HepG2 (cell line): ENCODE results near the gene UBR3. TPM values are rescaled to one million over a fixed set of nuclear protein-coding genes. Genes with fewer than 3 reads are reported as not detected.

ENCODE experiments used
- ATAC-seq: fragments of 200-7000 bp; cut with Tn5 transposase; 3 replicates; pipeline ENCODE4 v1.9.1; 2020; ENCODE audit warnings: mild to moderate bottlenecking, moderate library complexity
- BruUV-seq: library from RNA; stranded (reverse); fragments of 400-500 nt; replicated peaks from 2 replicates; lab custom pipeline; 2021; lab: Mats Ljungman, UMichigan
- CTCF ChIA-PET: fragments of 300-600 bp; formaldehyde crosslinking; extraction: SDS; loops from one replicate; lab custom pipeline; 2021; ENCODE audit warnings: low total read pairs, inconsistent platforms, low intra/inter-chr PET ratio; lab: Yijun Ruan, JAX
- POLR2A ChIA-PET: fragments of 350-600 bp; sonication (Branson Sonifier 250); formaldehyde crosslinking; loops from one replicate; lab custom pipeline; 2020; ENCODE audit warnings: antibody characterized with exemption, inconsistent platforms; lab: Yijun Ruan, JAX
- DNase-seq: peaks from one replicate; pipeline ENCODE4 v3.0.0-alpha.2; 2015; ENCODE audit warnings: low spot score
- FAIRE-seq: peaks from 3 replicates; lab custom pipeline; 2011; peaks lifted over from hg19 to GRCh38; lab: Jason Lieb, UNC
- H2AFZ ChIP-seq: one replicate; pipeline ENCODE4 v1.6.1; 2011; ENCODE audit warnings: low read length, inconsistent platforms
- H3K27ac ChIP-seq: fragments of 300-600 bp; 3 replicates; pipeline ENCODE4 v1.8.0; 2011; ENCODE audit warnings: mixed run types, mild to moderate bottlenecking, mixed read lengths, low read length, inconsistent platforms; ENCODE audit not compliant: insufficient read depth; ENCODE audit errors: extremely low read length
- H3K27me3 ChIP-seq, 2 experiments: fragments of 200-600 bp in 1 of 2; 2 replicates in 1 of 2; 3 replicates in 1 of 2; pipeline versions ENCODE4 v1.6.0 to v1.8.0; 2011; ENCODE audit warnings: low read length in 2 of 2, mild to moderate bottlenecking in 2 of 2, moderate library complexity in 2 of 2, inconsistent platforms in 1 of 2; ENCODE audit not compliant: insufficient read depth in 2 of 2, control insufficient read depth in 1 of 2
- H3K36me3 ChIP-seq, 2 experiments: fragments of 200-600 bp in 1 of 2; replicated peaks in 1 of 2; 2 replicates in 1 of 2; 3 replicates in 1 of 2; pipeline versions ENCODE4 v1.5.1 to v1.8.0; 2011; ENCODE audit warnings: low read length in 2 of 2, inconsistent platforms in 1 of 2; ENCODE audit not compliant: insufficient read depth in 2 of 2, control insufficient read depth in 1 of 2
- H3K4me1 ChIP-seq: 2 replicates; pipeline ENCODE4 v1.5.1; 2012; ENCODE audit warnings: low read length, inconsistent platforms; ENCODE audit not compliant: insufficient read depth
- H3K4me2 ChIP-seq: 2 replicates; pipeline ENCODE4 v1.6.0; 2011; ENCODE audit warnings: low read depth, low read length, inconsistent platforms
- H3K4me3 ChIP-seq, 3 experiments: fragments of 200-600 bp in 1 of 3; sonication (generic), shearing (Covaris generic) in 1 of 3; replicated peaks in 1 of 3; 2 replicates each; pipeline ENCODE4 v1.5.1; 2011 to 2016; ENCODE audit warnings: low read length in 3 of 3, inconsistent platforms in 2 of 3, low read depth in 2 of 3, mild to moderate bottlenecking in 2 of 3, control low read depth in 1 of 3, mixed read lengths in 1 of 3; ENCODE audit not compliant: insufficient read depth in 1 of 3
- H3K79me2 ChIP-seq: one replicate; pipeline ENCODE4 v1.6.1; 2011; ENCODE audit warnings: low read length, inconsistent platforms; ENCODE audit not compliant: insufficient read depth
- H3K9ac ChIP-seq: 2 replicates; pipeline ENCODE4 v1.6.0; 2011; ENCODE audit warnings: mild to moderate bottlenecking, low read depth, low read length, inconsistent platforms; ENCODE audit not compliant: insufficient read depth
- H3K9me3 ChIP-seq: 2 replicates; pipeline ENCODE4 v1.5.1; 2012; ENCODE audit warnings: mild to moderate bottlenecking, low read length
- H4K20me1 ChIP-seq: 2 replicates; pipeline ENCODE4 v1.6.0; 2011; ENCODE audit warnings: inconsistent platforms, mild to moderate bottlenecking, low read length, moderate library complexity; ENCODE audit not compliant: insufficient read depth
- BORCS8-MEF2B ChIP-seq: sonication (generic); formaldehyde crosslinking; IDR thresholded peaks from 2 replicates; pipeline ENCODE4 v1.8.0; 2022; ENCODE audit warnings: mild to moderate bottlenecking, missing genetic modification reagents
- ELF4 ChIP-seq: sonication (generic); formaldehyde crosslinking; IDR thresholded peaks from 2 replicates; pipeline ENCODE4 v1.5.0; 2020; ENCODE audit warnings: missing genetic modification reagents, mild to moderate bottlenecking, moderate library complexity, borderline replicate concordance
- IRF2 ChIP-seq: IDR thresholded peaks from 2 replicates; pipeline ENCODE4 v1.6.1; 2018; ENCODE audit warnings: missing genetic modification reagents, missing compliant biosample characterization
- ISL2 ChIP-seq: sonication (generic); formaldehyde crosslinking; IDR thresholded peaks from 2 replicates; pipeline ENCODE4 v1.5.0; 2020; ENCODE audit warnings: missing genetic modification reagents
- SMARCC2 ChIP-seq: fragments of 450-650 bp; IDR thresholded peaks from 2 replicates; pipeline ENCODE4 v1.6.1; 2017; ENCODE audit warnings: antibody characterized with exemption, mild to moderate bottlenecking
- SNAPC2 ChIP-seq: sonication (generic); formaldehyde crosslinking; IDR thresholded peaks from 2 replicates; pipeline ENCODE4 v1.8.1; 2022; ENCODE audit warnings: mild to moderate bottlenecking, missing genetic modification reagents
- YEATS4 ChIP-seq: sonication (generic); formaldehyde crosslinking; IDR thresholded peaks from 2 replicates; pipeline ENCODE4 v1.4.0; 2020; ENCODE audit warnings: missing genetic modification reagents, borderline replicate concordance
- ZBTB1 ChIP-seq: sonication (generic); formaldehyde crosslinking; IDR thresholded peaks from 2 replicates; pipeline ENCODE4 v1.4.0; 2020; ENCODE audit warnings: missing genetic modification reagents, borderline replicate concordance
- ZNF101 ChIP-seq: sonication (generic); formaldehyde crosslinking; IDR thresholded peaks from 2 replicates; pipeline ENCODE4 v1.4.0; 2020; ENCODE audit warnings: mild to moderate bottlenecking, low read depth, missing genetic modification reagents, borderline replicate concordance
- ZNF343 ChIP-seq: sonication (generic); formaldehyde crosslinking; IDR thresholded peaks from 2 replicates; pipeline ENCODE4 v1.4.0; 2020; ENCODE audit warnings: mild to moderate bottlenecking, missing genetic modification reagents
- ZNF772 ChIP-seq: sonication (generic); formaldehyde crosslinking; IDR thresholded peaks from 2 replicates; pipeline ENCODE4 v1.5.0; 2020; ENCODE audit warnings: mild to moderate bottlenecking, missing genetic modification reagents
- ZNF790 ChIP-seq: sonication (generic); formaldehyde crosslinking; IDR thresholded peaks from 2 replicates; pipeline ENCODE4 v1.8.0; 2022; ENCODE audit warnings: missing genetic modification reagents, mild to moderate bottlenecking, borderline replicate concordance
- WGBS: methylation state at CpG from one replicate; pipeline ENCODE4 v1.1.6; 2017; ENCODE audit warnings: low lambda C conversion rate; 5-methylcytosine and 5-hydroxymethylcytosine counted together
- in situ Hi-C: cut with HindIII; loops from 2 replicates; pipeline ENCODE4 v1.10.0; 2017; ENCODE audit warnings: low pct_unique_long_range_greater_than_20kb; ENCODE audit not compliant: extremely low pct_ligation_motif_present
- intact Hi-C: fragments of 100-400 bp; cut with micrococcal nuclease; formaldehyde crosslinking; loops from one replicate; pipeline ENCODE4 v1.10.0; 2022; ENCODE audit not compliant: unreplicated experiment
- polyA plus RNA-seq, 8 experiments: library from polyadenylated mRNA; depleted of rRNA in 3 of 8; stranded (reverse) in 7 of 8; unstranded in 1 of 8; fragments of >200 nt; fragmentation: Illumina TruSeq in 4 of 8; extraction: Trizol in 4 of 8; gene quantifications; 2 replicates each; pipeline versions ENCODE4 v1.2.1 to v1.2.3, GENCODE V29; 2011 to 2016; ENCODE audit warnings: low read depth in 4 of 8, missing spikeins in 1 of 8, mixed read lengths in 1 of 8; ENCODE audit not compliant: insufficient read depth in 1 of 8
- total RNA-seq, 5 experiments: library from RNA; depleted of rRNA; stranded (reverse); fragments of >200 nt; fragmentation: Illumina TruSeq; extraction: Trizol; gene quantifications; 2 replicates each; pipeline ENCODE4 v1.2.3, GENCODE V29; 2016; ENCODE audit warnings: low read depth in 1 of 5
- TF ChIP-seq, protein P1 (sequence below): IDR thresholded peaks from 2 replicates; pipeline ENCODE4 v1.6.1; 2016; ENCODE audit warnings: low read depth, control low read depth
- TF ChIP-seq, protein P2 (sequence below): sonication (generic); formaldehyde crosslinking; IDR thresholded peaks from 2 replicates; pipeline ENCODE4 v1.4.0; 2020; ENCODE audit warnings: mild to moderate bottlenecking, low read depth, missing genetic modification reagents

The UBR3 gene
- total and polyA plus RNA-seq, 2 of the 13 experiments (the other 11 are each of a cell fraction or from before 2014, with no cell fraction given) = 15.1 to 28.0 TPM

DNA sequence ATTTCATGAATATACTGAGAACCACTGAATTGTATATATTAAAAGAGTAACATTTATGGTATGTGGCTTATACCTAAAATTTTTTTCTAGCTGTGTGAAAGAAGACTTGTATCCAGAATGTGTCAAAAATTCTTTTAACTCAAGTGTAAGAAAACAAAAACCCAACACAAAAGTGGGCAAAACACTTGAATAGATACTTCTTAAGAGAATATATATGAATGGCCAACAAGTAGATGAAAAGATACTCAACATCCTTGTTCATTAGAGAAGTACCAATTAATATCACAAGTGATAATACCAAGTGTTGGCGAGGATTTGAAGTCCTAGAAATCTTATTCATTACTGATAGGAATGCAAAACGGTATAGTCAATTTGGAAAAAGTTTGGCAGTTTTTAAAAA, 243.5 kb downstream of the UBR3 start (continued):
- TF ChIP-seq IRF2 (CRISPR knock-in tag) = no peak
- no peak for TF ChIP-seq ELF4 (CRISPR knock-in tag)

DNA sequence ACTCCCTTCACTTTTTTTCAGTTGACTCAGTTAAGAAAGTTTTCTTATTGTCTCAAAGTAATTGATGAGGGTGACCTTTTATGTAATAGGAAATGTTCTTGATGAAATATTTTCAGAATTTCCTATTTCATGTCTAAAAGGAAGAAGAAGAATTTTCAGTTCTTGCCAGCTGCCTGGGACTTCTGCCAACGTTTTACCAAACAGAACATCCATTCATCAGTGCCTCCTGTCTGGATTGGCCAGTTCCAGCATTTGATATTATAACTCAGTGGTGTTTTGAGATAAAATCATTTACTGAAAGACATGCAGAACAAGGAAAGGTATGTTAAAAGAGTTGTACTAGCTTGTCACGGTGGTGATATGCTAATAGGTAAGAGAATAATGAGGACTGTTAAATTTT, 246.0 kb downstream of the UBR3 start:
- Histone ChIP-seq H3K36me3 (peaks cover 0 to 2% of the 10 kb centered on the region in 2 experiments; a peak in 3 of 5 replicates), H4K20me1 (no peaks in the 10 kb centered on the region), H3K4me3 (no peak overlapping the region), H3K9me3 (no peaks in the 10 kb centered on the region), H3K27ac (no peak overlapping the region), H3K79me2 (no peaks in the 10 kb centered on the region), H3K4me2 (no peak overlapping the region), H3K4me1 (no peaks in the 10 kb centered on the region), H2AFZ (no peak overlapping the region), H3K9ac (no peak overlapping the region), H3K27me3 (no peaks in the 10 kb centered on the region)
- in situ Hi-C loops (no loop called here), intact Hi-C loops (no loop called here)
- CTCF ChIA-PET = no interaction called here
- DNase-seq = no peak
- FAIRE-seq = no peak
- no TSS peak for BruUV-seq
- POLR2A ChIA-PET = no interaction called here
- no peak for TF ChIP-seq ISL2
- TF ChIP-seq SNAPC2 = no peak
- TF ChIP-seq, protein P1, sequence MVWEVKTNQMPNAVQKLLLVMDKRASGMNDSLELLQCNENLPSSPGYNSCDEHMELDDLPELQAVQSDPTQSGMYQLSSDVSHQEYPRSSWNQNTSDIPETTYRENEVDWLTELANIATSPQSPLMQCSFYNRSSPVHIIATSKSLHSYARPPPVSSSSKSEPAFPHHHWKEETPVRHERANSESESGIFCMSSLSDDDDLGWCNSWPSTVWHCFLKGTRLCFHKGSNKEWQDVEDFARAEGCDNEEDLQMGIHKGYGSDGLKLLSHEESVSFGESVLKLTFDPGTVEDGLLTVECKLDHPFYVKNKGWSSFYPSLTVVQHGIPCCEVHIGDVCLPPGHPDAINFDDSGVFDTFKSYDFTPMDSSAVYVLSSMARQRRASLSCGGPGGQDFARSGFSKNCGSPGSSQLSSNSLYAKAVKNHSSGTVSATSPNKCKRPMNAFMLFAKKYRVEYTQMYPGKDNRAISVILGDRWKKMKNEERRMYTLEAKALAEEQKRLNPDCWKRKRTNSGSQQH = no peak
- no peak for TF ChIP-seq BORCS8-MEF2B
- TF ChIP-seq, protein P2, sequence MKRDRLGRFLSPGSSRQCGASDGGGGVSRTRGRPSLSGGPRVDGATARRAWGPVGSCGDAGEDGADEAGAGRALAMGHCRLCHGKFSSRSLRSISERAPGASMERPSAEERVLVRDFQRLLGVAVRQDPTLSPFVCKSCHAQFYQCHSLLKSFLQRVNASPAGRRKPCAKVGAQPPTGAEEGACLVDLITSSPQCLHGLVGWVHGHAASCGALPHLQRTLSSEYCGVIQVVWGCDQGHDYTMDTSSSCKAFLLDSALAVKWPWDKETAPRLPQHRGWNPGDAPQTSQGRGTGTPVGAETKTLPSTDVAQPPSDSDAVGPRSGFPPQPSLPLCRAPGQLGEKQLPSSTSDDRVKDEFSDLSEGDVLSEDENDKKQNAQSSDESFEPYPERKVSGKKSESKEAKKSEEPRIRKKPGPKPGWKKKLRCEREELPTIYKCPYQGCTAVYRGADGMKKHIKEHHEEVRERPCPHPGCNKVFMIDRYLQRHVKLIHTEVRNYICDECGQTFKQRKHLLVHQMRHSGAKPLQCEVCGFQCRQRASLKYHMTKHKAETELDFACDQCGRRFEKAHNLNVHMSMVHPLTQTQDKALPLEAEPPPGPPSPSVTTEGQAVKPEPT (CRISPR knock-in tag) = no peak
- no peak for TF ChIP-seq ZNF343 (CRISPR knock-in tag)
- TF ChIP-seq YEATS4 (CRISPR knock-in tag) = no peak
- no peak for TF ChIP-seq ZNF790 (CRISPR knock-in tag)
- no peak for TF ChIP-seq ZNF101
- no peak for TF ChIP-seq ZBTB1 (CRISPR knock-in tag)
- no peak for TF ChIP-seq ZNF772
- TF ChIP-seq SMARCC2 = no peak
- 83% methylated on average over 2 of the region's 2 CpGs for WGBS
- ATAC-seq = no peak
